Psoas muscle (tissue), 8 donors: ENCODE measurements around the gene GNPDA1. TPM values are rescaled to one million over a fixed set of nuclear protein-coding genes. Genes with fewer than 3 reads are reported as not detected.
"Not testable (repeated sequence)": the region's sequence is repeated elsewhere in the genome, so short reads cannot be mapped to it uniquely, and the experiment has no call there.

Experiments used
- ATAC-seq, 4 donors: fragments of 200-7000 bp; cut with Tn5 transposase; one replicate each; pipeline ENCODE4 v1.9.1; 2020; ENCODE audit warnings: moderate library complexity in 3 of 4, mild to moderate bottlenecking in 2 of 4
- DNase-seq, 2 donors: peaks; one replicate each; pipeline ENCODE4 v3.0.0-alpha.2; 2020
- H3K27ac ChIP-seq: fragments of 200-600 bp; one replicate; pipeline ENCODE4 v1.8.0; 2022
- H3K27me3 ChIP-seq, 3 donors: fragments of 200-600 bp in 1 of 3; one replicate each; pipeline versions ENCODE4 v1.6.1 to v1.8.0; 2013 to 2022; ENCODE audit warnings: low read length in 2 of 3, mild to moderate bottlenecking in 2 of 3, moderate library complexity in 1 of 3; ENCODE audit not compliant: insufficient read depth in 3 of 3
- H3K36me3 ChIP-seq, 2 donors: fragments of 200-600 bp in 1 of 2; one replicate each; pipeline versions ENCODE4 v1.6.1 to v1.8.0; 2013 to 2022; ENCODE audit warnings: low read depth in 1 of 2, mild to moderate bottlenecking in 1 of 2, moderate library complexity in 1 of 2; ENCODE audit not compliant: insufficient read depth in 1 of 2
- H3K4me1 ChIP-seq: fragments of 200-600 bp; one replicate; pipeline ENCODE4 v1.8.0; 2022
- H3K4me3 ChIP-seq: fragments of 200-600 bp; one replicate; pipeline ENCODE4 v1.8.0; 2022; ENCODE audit warnings: mild to moderate bottlenecking
- H3K9me3 ChIP-seq: fragments of 200-600 bp; one replicate; pipeline ENCODE4 v1.8.0; 2022
- CTCF ChIP-seq: fragments of 200-600 bp; IDR thresholded peaks from one replicate; pipeline ENCODE4 v1.8.0; 2022; ENCODE audit warnings: antibody characterized with exemption
- WGBS, 3 donors: extraction: QIAGEN DNeasy Blood & Tissue Kit; methylation state at CpG; one replicate each; pipeline versions ENCODE4 v1.1.6 to v1.1.7; 2013; 5-methylcytosine and 5-hydroxymethylcytosine counted together
- intact Hi-C, 2 donors: fragments of 100-400 bp; cut with DNase I; formaldehyde crosslinking; loops; one replicate each; pipeline versions ENCODE4 v1.11.0 to v1.14.2; 2022
- polyA plus RNA-seq, 3 donors: library from polyadenylated mRNA; stranded (reverse); fragments of 200-250 nt; gene quantifications; one replicate each; pipeline ENCODE4 v1.2.3, GENCODE V29; 2013
- total RNA-seq, 4 donors: library from RNA; stranded (reverse); fragmentation: NEBNext Ultra II Directional in 2 of 4; extraction: Animal tissue kit (Norgen Biotek cat#: 25700) in 2 of 4; gene quantifications; one replicate each; pipeline versions ENCODE4 v1.2.1 to v1.2.4, GENCODE V29; 2021 to 2023
- donor health status: healthy with polysubstance abuse.
- donor health status: DM: no; HTN: no; CAD: no; lungs with moderate emphysema.
- donor health status: Bipolar disorder and iron deficiency.
- donor health status: healthy.
- donor health status: DM: yes; HTN: yes; CAD: no.
- donor health status: DM: no; HTN: no; CAD: no.
- donor health status: DM: no; HTN: no; CAD: no.
- donor health status: DM: yes; HTN: yes; CAD: no.

GNPDA1 gene
- total and polyA plus RNA-seq, 7 donors = 18.7 to 36.8 (median 26.4) TPM

- H3K36me3 ChIP-seq = no peaks in the 10 kb centered on the region
- 96 to 98% (median 96%) methylated on average over 1 of the region's 1 CpG for WGBS, 3 donors
- H3K27me3 ChIP-seq = no peaks in the 10 kb centered on the region
- intact Hi-C loops = no loop called here
- no peak overlapping the region for H3K4me3 ChIP-seq
- ATAC-seq (no peak), DNase-seq (no peak)
- no peaks in the 10 kb centered on the region for H3K9me3 ChIP-seq
- no peak for TF ChIP-seq CTCF
- H3K4me1 ChIP-seq = peaks cover 16% of the 10 kb centered on the region
- no peak overlapping the region for H3K27ac ChIP-seq
These were observed 42.5 kb upstream of the GNPDA1 start for GRCh38 chr5:142055301-142055700.

GRCh38 chr5:142053426-142054151 is 40.8 kb upstream of the GNPDA1 start:
- no peak for TF ChIP-seq CTCF
- Histone ChIP-seq H3K36me3 (no peaks in the 10 kb centered on the region), H3K4me1 (peaks cover 4% of the 10 kb centered on the region), H3K4me3 (no peak overlapping the region), H3K27ac (no peak overlapping the region), H3K27me3 (no peaks in the 10 kb centered on the region), H3K9me3 (no peaks in the 10 kb centered on the region)
- 39 to 45% (median 40%) methylated on average over 4 of the region's 4 CpGs for WGBS, 3 donors
- DNase-seq (no peak), ATAC-seq (peak in 3 of 4 donors; percentile 64 to 78 (median 67))
- intact Hi-C loops = no loop called here

- H3K27me3 ChIP-seq, intact Hi-C loops, H3K9me3 ChIP-seq, H3K36me3 ChIP-seq, H3K27ac ChIP-seq, DNase-seq, H3K4me1 ChIP-seq, H3K4me3 ChIP-seq, ATAC-seq: not testable (repeated sequence)
- 83 to 93% (median 90%) methylated on average over 4 of the region's 4 CpGs for WGBS, 3 donors
These were observed 39.2 kb upstream of the GNPDA1 start for GRCh38 chr5:142052026-142052425.

- intact Hi-C loops = no loop called here
- Histone ChIP-seq H3K36me3 (no peaks in the 10 kb centered on the region), H3K4me3 (no peak overlapping the region), H3K4me1 (no peaks in the 10 kb centered on the region), H3K27me3 (no peaks in the 10 kb centered on the region), H3K27ac (no peak overlapping the region), H3K9me3 (no peaks in the 10 kb centered on the region)
- DNase-seq = no peak
- no peak for TF ChIP-seq CTCF
- WGBS, 3 donors = 61 to 63% (median 61%) methylated on average over 7 of the region's 7 CpGs
- ATAC-seq = no peak
These were observed 35.4 kb upstream of the GNPDA1 start for GRCh38 chr5:142048272-142048671.

GRCh38 chr5:142046191-142046590 is 33.4 kb upstream of the GNPDA1 start:
- no peaks in the 10 kb centered on the region for H3K9me3 ChIP-seq
- H3K27ac ChIP-seq = no peak overlapping the region
- intact Hi-C loops = no loop called here
- ATAC-seq = no peak
- H3K36me3 ChIP-seq = no peaks in the 10 kb centered on the region
- DNase-seq = no peak
- no peaks in the 10 kb centered on the region for H3K4me1 ChIP-seq
- 76 to 83% (median 79%) methylated on average over 7 of the region's 7 CpGs for WGBS, 3 donors
- H3K27me3 ChIP-seq = no peaks in the 10 kb centered on the region
- no peak overlapping the region for H3K4me3 ChIP-seq
- no peak for TF ChIP-seq CTCF

- H3K4me1 ChIP-seq, H3K27ac ChIP-seq, H3K36me3 ChIP-seq, H3K4me3 ChIP-seq, DNase-seq, ATAC-seq, intact Hi-C loops, H3K9me3 ChIP-seq, H3K27me3 ChIP-seq: not testable (repeated sequence)
- 93 to 97% (median 94%) methylated on average over 6 of the region's 6 CpGs for WGBS, 3 donors
These were observed 28.1 kb upstream of the GNPDA1 start for GRCh38 chr5:142040881-142041280.
